GM12878 (cell line): Measurements from ENCODE around the gene ACTR10.

Experiments
- BCL11A ChIP-seq: IDR thresholded peaks from 2 replicates; pipeline ENCODE4 v1.6.1; 2011; ENCODE audit warnings: low read depth, low read length
- MXI1 ChIP-seq: fragments of 150-350 bp; IDR thresholded peaks from 2 replicates; pipeline ENCODE4 v1.6.1; 2011; ENCODE audit warnings: low read depth, mild to moderate bottlenecking, inconsistent platforms, low read length, improper control_type of control experiment
- NR2C2 ChIP-seq: IDR thresholded peaks from 2 replicates; pipeline ENCODE4 v1.6.1; 2011; ENCODE audit warnings: borderline replicate concordance, low read depth; ENCODE audit not compliant: control insufficient read depth, insufficient read length
- NR2F1 ChIP-seq: fragments of 450-650 bp; conservative IDR thresholded peaks from 2 replicates; pipeline ENCODE4 v1.6.1; 2017; ENCODE audit warnings: mild to moderate bottlenecking
- POLR2A ChIP-seq: IDR thresholded peaks from 2 replicates; pipeline ENCODE4 v1.6.1; 2011; ENCODE audit warnings: low read depth, mild to moderate bottlenecking, low read length
- POLR2AphosphoS5 ChIP-seq: IDR thresholded peaks from 2 replicates; pipeline ENCODE4 v1.6.1; 2011; ENCODE audit warnings: mild to moderate bottlenecking, low read length, inconsistent platforms
- SIX5 ChIP-seq: IDR thresholded peaks from 2 replicates; pipeline ENCODE4 v1.6.1; 2011; ENCODE audit warnings: mild to moderate bottlenecking, low read depth, low read length, moderate library complexity; ENCODE audit not compliant: severe bottlenecking
- SREBF2 ChIP-seq: IDR thresholded peaks from 2 replicates; pipeline ENCODE4 v1.6.1; 2012; ENCODE audit warnings: mild to moderate bottlenecking, low read length
- TF ChIP-seq, protein P1 (sequence below): IDR thresholded peaks from 2 replicates; pipeline ENCODE4 v1.6.1; 2012; ENCODE audit warnings: low read depth, low read length, improper control_type of control experiment
- TF ChIP-seq, protein P2 (sequence below): IDR thresholded peaks from 2 replicates; pipeline ENCODE4 v1.6.1; 2011; ENCODE audit warnings: low read depth, low read length, improper control_type of control experiment, borderline replicate concordance
- TF ChIP-seq, protein P3 (sequence below): fragments of 450-650 bp; IDR thresholded peaks from 2 replicates; pipeline ENCODE4 v1.6.1; 2016; ENCODE audit warnings: mild to moderate bottlenecking
- TF ChIP-seq, protein P4 (sequence below), 3 experiments: IDR thresholded peaks in 2 of 3; conservative IDR thresholded peaks in 1 of 3; 2 replicates each; pipeline ENCODE4 v1.5.1; 2011; ENCODE audit warnings: low read depth in 3 of 3, low read length in 3 of 3, mild to moderate bottlenecking in 3 of 3, control low read depth in 2 of 3, moderate library complexity in 2 of 3, inconsistent platforms in 1 of 3, mixed read lengths in 1 of 3; ENCODE audit not compliant: control insufficient read depth in 2 of 3, insufficient read depth in 1 of 3; ENCODE audit errors: extremely low read depth in 1 of 3

DNA sequence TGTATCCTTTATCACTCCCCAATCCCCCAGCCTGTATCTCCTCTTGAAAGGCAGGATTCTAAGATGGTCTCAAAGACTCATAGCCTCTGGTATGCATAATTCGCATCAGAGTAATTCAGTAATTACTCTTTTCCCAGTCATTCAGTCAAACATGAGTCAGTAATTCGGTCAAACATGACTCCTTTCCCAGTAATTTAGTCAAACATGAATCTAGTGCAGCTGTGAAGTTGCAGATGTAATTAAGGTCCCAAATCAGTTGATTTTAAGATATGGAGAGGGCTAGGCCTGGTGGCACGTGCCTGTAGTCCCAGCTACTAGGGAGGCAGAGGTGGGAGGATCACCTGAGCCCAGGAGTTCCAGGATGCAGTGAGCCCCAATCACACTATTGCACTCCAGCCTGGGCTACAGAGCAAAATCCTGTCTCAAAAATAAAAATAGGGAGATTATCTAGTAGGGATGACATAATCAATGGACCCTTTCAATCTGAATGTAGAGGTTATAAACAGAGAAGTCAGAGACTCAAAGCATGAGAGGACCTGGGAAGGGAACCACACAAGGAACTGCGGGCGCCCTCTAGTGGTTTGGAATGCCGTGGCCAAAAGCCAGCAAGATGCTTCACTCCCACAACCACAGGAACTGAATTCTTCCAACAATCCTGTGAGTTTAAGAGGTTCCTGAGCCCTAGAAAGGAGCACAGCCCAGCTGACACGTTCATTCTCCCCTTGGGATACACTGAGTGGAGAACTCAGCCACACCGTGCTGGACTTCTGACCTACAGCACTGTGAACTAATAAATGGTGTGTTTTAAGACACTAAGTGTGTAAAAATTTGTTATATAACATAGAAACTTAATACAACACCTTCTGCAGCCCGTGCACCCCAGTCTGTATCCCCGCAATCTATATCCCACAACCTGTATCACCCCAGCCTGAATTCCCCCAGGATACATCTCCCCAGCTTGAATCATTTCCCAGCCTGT, 33.7 kb upstream of the ACTR10 start:
- no peak for TF ChIP-seq SIX5
- TF ChIP-seq MXI1, result no peak
- TF ChIP-seq POLR2A, result no peak
- TF ChIP-seq, protein P1, sequence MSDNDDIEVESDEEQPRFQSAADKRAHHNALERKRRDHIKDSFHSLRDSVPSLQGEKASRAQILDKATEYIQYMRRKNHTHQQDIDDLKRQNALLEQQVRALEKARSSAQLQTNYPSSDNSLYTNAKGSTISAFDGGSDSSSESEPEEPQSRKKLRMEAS, result no peak
- TF ChIP-seq, protein P2, sequence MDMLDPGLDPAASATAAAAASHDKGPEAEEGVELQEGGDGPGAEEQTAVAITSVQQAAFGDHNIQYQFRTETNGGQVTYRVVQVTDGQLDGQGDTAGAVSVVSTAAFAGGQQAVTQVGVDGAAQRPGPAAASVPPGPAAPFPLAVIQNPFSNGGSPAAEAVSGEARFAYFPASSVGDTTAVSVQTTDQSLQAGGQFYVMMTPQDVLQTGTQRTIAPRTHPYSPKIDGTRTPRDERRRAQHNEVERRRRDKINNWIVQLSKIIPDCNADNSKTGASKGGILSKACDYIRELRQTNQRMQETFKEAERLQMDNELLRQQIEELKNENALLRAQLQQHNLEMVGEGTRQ, result no peak
- no peak for TF ChIP-seq POLR2AphosphoS5
- no peak for TF ChIP-seq NR2C2
- TF ChIP-seq, protein P3, sequence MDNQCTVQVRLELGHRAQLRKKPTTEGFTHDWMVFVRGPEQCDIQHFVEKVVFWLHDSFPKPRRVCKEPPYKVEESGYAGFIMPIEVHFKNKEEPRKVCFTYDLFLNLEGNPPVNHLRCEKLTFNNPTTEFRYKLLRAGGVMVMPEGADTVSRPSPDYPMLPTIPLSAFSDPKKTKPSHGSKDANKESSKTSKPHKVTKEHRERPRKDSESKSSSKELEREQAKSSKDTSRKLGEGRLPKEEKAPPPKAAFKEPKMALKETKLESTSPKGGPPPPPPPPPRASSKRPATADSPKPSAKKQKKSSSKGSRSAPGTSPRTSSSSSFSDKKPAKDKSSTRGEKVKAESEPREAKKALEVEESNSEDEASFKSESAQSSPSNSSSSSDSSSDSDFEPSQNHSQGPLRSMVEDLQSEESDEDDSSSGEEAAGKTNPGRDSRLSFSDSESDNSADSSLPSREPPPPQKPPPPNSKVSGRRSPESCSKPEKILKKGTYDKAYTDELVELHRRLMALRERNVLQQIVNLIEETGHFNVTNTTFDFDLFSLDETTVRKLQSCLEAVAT, result no peak
- no peak for TF ChIP-seq SREBF2
- TF ChIP-seq, protein P4, sequence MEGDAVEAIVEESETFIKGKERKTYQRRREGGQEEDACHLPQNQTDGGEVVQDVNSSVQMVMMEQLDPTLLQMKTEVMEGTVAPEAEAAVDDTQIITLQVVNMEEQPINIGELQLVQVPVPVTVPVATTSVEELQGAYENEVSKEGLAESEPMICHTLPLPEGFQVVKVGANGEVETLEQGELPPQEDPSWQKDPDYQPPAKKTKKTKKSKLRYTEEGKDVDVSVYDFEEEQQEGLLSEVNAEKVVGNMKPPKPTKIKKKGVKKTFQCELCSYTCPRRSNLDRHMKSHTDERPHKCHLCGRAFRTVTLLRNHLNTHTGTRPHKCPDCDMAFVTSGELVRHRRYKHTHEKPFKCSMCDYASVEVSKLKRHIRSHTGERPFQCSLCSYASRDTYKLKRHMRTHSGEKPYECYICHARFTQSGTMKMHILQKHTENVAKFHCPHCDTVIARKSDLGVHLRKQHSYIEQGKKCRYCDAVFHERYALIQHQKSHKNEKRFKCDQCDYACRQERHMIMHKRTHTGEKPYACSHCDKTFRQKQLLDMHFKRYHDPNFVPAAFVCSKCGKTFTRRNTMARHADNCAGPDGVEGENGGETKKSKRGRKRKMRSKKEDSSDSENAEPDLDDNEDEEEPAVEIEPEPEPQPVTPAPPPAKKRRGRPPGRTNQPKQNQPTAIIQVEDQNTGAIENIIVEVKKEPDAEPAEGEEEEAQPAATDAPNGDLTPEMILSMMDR (IDR thresholded peaks at IDR 0.05 in 2 of 3, conservative IDR thresholded peaks at IDR 0.05 in 1 of 3; ENCODE audit: control insufficient read depth in 2 of 3, extremely low read depth in 1 of 3, insufficient read depth in 1 of 3, low read depth in 3 of 3, low read length in 3 of 3), result peak; percentile 85 to 89 (median 85)
- no peak for TF ChIP-seq BCL11A
- no peak for TF ChIP-seq NR2F1
